IMR-90 (cell line): Measurements from ENCODE around the gene RAPGEF1.

ENCODE experiments used
- CTCF ChIP-seq: conservative IDR thresholded peaks from 2 replicates; pipeline ENCODE4 v1.5.1; 2012; ENCODE audit warnings: mild to moderate bottlenecking, low read depth, low read length, improper control_type of control experiment
- ELK1 ChIP-seq: fragments of 150-350 bp; IDR thresholded peaks from 2 replicates; pipeline ENCODE4 v1.6.1; 2016; ENCODE audit warnings: low read depth, mild to moderate bottlenecking, low read length, moderate library complexity, borderline replicate concordance
- POLR2A ChIP-seq: IDR thresholded peaks from 2 replicates; pipeline ENCODE4 v1.6.1; 2012; ENCODE audit warnings: mild to moderate bottlenecking, low read depth, low read length
- RCOR1 ChIP-seq: IDR thresholded peaks from 2 replicates; pipeline ENCODE4 v1.6.1; 2012; ENCODE audit warnings: mild to moderate bottlenecking, low read length, improper control_type of control experiment; ENCODE audit not compliant: insufficient replicate concordance
- SMC3 ChIP-seq: fragments of 150-350 bp; IDR thresholded peaks from 2 replicates; pipeline ENCODE4 v1.6.1; 2016; ENCODE audit warnings: low read depth, mild to moderate bottlenecking, antibody characterized with exemption, low read length, moderate library complexity

- TF ChIP-seq CTCF (no peak), RCOR1 (no peak), SMC3 (no peak), ELK1 (no peak), POLR2A (no peak)
Measured at GRCh38 chr9:131670247-131671132, 69.4 kb downstream of the RAPGEF1 start.
